Middle frontal gyrus (tissue), 1 donor: ENCODE results near the gene BCAR1.
"Not testable (repeated sequence)": the region's sequence is repeated elsewhere in the genome, so short reads cannot be mapped to it uniquely, and the experiment has no call there.

Source experiments
- DNase-seq: peaks from one replicate; pipeline ENCODE4 v3.0.0-alpha.2; 2015; ENCODE audit warnings: low spot score; ENCODE audit errors: extremely low spot score

Gene BCAR1

DNA sequence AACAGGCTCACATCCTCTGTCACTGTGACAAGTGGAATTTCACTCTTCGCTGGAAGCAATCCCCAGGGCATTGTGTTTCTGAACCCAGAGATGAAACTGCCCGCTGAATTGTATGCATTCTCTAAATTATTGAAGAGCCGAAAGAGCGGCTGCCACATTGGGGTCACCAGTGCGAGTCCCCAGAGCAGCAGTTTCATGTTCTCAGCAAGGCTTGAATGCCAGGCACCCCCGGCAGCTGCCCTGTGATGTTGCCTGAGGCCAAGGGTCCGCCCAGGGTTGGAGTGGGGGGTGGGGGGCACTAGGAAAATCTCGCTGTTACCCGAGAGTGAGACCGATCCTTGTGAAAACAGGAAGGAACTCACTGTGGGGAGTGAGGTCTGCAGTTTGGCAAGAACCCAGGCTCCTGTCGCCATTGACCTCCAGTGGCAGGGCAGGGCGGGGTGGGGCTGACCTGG is 20.7 kb upstream of the BCAR1 start:
- DNase-seq: no peak

DNA sequence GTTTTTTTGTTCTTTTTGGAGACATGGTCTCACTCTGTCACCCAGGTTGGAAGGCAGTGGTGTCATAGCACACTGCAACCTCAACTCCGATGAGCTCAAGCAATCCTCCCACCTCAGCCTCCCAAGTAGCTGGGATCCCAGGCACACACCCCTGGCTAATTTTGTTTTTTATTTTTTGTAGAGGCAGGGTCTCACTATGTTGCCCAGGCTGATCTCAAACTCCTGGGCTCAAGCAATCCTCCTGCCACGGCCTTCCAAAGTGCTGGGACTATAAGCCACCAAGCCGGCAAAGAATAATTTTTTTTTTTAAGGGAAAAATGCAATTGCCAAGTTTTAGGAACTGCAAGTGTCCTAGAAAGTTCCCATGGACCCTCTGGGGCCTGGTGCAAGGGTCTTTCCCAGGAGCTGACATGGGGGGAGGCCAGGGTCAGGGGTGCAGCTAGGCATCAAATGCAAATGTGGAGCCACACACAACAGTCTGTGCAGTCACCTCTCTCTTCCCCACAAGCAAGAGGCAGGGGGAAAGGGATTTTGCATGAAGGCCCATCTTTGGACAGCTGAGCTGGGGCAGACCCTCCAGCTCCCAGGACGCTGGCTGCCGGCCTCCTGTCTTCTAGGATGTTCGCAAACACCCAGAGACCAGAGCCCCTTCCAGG is 20.1 kb upstream of the BCAR1 start:
- DNase-seq: no peak

DNA sequence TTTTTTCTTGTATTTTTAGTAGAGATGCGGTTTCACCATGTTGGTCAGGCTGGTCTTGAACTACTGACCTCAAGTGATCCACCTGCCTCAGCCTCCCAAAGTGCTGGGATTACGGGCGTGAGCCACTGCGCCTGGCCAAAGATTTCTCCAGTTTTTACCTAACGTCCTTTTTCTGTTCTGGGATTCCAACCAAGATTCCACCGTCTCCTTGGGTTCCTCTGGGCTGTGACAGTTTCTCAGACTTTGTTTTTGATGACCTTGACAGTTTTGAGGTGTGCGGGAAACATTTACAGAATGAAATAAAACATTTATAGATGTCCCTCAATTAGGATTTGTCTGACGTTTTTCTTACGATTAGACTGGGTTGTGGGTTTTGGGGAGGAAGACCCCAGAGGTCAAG is 17.9 kb upstream of the BCAR1 start:
- not testable (repeated sequence) for DNase-seq

DNA sequence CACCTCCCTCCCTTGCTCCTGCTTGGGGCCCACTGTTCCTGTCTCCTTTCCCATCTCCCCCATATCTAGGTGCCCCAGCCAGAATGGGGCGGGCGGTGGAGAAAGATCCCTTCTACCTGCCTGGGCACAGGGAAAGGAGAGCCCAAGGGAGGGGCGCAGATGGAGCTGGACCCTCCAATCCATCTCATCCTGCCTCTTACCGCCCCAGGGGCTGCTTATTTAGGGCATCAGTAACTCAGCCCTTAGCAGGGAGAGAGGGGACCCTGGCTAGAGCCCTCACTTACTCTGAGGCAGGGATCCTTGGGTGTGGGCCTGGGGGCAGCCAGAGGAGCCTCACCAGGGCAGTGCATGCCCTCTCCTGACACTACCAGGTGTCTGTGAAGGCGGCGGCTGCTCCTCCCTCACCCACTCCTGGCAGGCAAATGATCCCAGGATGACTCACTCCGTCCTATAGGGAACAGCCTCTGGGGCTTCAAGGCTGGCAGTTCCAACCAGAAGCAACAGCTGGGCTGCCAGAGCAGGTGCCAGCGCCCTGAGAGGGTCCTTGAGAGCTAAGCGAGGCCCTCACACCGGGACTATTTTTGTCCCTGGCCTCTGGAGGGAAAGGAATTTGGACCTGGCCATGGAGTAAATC is 16.3 kb upstream of the BCAR1 start:
- no peak for DNase-seq

DNA sequence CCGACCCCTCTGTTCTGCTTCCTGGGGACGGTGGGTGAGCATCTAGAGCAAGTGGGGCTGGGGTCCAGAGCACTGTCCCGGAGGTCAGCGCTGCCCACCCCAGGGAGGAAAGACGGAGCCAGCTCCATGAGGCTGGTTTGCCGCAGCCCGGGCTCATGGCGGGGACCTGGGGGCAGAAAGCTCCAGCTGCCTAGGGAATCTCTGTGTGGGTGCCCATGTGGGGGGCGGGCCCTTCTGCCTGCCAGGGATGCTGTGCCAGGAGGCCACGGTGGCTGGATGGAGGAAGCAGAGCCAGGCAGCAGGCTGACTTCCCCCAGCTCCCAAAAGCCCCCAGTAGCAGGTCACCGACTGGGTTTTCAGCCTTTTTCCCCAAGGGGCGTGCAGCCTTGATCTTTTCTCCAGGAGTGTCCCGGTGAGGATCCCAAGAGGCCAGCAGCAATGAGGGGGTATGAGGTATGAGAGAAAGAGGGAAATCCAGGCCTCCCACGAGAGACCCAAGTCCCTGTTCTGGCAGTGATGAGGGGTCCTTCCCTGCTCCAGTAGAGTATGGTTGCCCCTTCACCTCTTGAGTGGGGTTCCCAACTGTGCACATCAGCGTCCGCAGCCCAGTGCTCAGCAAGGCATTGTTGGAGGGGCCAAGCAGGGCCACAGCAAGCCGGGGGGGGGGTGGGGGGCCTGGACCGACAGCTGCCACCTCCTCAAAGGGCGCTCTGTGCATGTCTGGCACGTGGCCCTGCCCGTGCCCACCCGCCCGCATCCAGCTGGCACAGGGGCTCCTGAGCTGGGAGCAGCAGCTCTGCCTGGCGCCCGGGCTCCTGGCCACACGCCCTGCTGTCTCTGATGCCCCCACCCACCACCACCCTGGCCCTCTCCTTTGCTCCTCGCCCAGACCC is 15.6 kb upstream of the BCAR1 start:
- no peak for DNase-seq

DNA sequence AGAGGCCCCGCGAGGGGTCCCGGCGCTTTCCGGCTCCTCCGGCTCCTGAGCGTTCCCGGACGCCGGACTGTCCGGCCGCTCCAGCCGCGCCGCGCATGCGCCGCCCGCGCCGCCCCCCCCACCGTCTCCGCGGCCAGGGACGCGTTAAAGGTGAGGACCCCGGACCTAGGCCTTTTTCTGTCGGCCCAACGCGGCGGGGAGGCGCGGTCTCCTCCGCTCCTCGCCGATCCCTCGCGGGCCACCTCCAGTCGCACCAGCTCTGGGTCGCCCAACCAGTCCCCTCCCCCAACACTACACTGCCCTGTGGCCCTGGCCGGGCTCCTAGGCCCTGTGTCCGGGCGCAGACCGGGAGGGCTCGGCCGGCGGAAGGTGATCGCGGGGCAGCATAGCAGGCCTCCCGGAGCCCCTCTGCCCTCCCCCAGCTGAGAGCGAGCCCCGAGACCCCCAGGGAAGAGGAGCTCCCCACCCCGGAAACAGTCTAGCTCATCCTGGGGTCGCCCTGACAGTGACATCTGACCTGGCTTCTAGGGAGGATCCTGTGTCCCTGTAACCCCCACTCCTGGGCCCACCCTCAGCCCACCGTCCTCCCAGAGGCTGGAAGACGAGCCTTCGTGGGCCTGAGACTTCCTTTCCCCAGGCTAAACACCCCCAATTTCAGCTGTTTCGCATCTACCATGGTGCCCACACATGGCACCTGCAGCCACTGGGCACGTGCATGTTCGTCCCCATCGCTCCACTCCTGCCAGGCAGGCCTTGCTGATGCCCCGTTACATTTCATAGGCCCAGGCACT is 14.7 kb upstream of the BCAR1 start:
- DNase-seq: no peak

DNA sequence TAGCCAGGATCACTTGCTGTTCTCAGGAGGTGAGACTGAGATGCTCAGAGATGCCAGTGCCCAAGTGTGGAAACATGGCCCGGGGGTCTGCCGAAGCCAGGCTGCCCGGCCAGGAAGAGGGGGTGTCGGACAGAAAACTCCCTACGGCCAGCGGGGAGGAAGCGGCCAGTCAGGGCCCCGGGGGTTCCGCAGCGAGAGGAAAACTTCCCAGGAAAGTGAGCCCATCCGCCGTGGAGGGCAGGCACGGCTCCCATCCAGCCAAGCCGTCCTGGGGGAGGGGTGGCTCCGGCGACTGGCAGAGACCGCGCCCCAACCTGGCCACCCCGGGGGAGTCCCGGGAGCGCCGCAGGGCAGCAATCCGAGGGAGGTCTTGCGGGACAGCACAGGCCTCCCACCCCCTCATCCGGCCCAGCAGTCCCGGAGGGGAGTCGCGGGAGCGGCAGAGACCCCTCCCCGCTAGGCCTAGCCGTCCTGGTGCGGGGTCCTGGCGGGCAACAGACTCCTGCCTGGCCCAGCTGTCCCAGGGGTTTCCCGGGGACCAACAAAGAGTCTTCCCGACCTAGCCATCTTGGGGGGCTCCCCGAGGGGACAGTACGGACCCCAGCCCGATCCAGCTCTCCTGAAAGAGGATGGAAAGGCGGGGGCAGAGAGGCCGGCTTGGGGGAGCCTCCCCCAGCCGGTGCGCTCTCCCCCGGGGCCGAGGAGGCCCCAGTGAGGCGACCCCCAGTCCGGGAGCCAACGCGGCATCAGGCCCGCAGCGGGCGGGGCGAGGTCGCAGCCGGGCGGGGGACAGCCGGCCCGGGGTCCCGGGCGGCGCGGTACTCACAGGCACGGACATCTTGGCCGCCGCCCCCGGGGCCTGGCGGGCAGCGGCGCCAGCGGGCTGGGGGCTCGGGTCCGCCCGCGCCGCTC is 13.8 kb upstream of the BCAR1 start:
- no peak for DNase-seq

DNA sequence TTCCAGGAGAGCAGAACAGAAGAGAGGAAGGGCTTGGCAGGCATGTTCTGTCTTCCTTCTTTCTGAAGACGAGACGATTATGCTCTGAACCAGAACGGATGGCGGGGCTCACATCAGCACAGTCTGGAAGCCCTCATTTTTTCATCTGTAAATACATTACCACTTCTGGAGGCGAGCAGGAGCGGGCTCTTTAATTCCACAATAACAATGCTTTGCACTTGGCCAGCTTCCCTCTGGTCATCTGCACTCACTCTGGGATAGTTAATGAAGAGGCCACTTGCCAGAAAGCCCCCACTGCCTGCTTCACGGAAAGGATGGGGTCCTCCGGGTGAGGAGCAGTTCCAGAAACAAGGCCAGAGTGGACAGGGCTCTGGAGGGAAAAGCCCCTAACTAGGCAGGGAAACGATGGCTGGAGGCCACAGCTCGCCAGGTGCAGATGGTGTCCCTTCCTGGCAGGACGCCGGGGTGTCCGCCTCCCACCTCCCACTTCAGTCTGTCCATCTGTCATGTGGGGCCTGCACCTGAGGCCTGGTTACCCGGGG is 13.1 kb upstream of the BCAR1 start:
- DNase-seq: no peak

DNA sequence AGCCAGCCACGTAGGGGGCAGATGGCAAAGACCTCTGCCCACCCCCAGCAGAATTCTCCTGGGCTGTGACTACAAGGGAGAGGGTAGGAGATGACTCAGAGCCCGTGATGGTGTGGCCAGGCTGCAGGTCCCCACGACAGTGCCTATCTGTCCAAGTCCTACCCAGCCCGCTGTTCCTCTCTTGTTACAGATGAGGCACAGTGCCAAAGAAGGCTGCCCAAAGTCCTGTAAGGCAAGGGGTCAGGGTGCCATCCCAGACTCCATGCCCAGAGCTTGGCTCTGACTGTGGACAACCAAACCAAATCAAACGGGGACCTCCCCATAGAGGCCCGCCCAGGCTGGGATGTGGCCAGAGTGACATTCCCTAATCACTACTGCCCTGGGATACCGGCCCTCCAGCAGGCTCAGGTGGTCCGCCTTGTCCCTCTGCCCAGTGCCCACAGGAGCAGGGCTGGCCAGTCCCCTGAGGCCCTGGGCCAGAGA is 12.6 kb upstream of the BCAR1 start:
- no peak for DNase-seq

DNA sequence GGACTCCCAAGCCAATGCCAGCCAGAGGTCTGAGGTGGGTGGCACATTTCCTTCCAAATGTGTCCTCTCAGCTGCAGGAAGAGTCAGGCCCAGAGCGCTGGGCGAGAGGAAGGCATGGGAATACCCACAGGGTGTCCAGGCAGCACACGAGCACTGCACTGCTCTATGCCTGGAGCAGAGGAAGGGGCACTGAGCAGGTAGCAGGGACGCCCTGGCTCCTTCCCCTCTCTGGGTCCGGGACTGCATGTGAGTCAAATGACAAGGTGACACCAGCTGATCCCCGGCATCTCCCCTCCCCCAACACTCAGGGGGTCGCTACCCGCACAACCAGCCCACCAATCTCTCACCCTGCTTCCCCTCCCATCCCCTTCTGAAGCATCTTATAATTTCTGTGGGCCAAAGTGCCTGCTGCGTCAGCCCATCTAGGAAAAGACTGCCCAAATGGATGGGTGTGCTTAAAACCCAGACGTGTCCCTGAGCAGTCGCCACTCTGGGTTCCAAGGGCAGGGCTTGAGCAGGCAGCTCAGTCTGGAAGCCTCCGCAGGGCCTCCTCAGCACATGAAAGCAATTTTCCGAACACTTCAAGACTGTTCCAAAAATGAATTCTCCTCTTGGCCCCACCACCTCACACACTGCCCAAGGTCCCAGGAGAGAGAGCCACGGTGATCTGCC is 12.0 kb upstream of the BCAR1 start:
- no peak for DNase-seq

DNA sequence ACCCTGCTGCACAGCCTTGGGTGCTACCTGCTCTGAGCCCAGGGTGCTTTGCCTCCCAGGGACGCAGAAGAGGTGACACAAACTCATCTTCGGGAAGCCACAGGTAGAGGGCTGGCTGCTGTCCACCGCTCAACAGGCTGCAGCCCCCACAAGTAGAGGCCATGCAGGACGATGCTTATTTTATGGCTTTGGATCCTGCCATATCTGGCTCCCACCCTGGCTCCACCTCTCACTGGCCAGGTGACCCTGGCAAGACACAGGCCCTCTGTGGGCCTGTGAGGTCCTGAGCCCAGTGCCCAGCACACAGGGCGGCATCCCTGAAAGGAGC is 11.3 kb upstream of the BCAR1 start:
- no peak for DNase-seq

DNA sequence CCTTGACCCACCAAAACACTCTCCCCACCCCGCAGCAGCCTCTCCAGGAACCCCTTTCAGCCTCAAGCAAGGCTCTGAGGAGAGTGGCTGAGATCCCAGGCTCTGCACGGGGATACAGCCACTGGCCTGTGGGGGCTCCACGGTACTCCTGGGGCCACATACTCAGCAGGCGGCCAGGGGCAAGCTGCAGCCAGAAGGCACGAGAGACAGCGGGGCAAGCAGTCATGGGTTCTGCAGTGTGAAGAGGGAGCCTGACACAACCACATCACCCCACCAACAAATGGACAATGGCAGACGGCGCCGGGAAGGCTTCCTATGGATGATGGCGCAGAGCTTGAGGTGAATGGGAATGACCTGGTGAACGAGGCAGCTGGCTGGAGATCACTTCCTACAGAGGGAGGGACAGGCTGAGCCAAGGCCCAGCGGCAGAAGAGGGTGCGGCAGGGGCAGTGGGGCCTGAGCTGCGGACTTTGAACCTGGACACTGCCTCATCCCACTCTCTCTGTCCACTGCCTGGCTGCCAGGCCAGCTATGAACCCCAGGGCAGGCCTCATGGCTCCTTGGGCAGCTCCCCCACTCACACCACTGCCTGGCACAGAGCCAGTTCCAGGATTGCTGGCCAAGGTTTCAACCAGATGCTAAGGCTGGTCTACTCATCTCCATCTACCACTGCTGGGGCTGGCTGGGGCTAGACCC is 10.8 kb upstream of the BCAR1 start:
- no peak for DNase-seq

DNA sequence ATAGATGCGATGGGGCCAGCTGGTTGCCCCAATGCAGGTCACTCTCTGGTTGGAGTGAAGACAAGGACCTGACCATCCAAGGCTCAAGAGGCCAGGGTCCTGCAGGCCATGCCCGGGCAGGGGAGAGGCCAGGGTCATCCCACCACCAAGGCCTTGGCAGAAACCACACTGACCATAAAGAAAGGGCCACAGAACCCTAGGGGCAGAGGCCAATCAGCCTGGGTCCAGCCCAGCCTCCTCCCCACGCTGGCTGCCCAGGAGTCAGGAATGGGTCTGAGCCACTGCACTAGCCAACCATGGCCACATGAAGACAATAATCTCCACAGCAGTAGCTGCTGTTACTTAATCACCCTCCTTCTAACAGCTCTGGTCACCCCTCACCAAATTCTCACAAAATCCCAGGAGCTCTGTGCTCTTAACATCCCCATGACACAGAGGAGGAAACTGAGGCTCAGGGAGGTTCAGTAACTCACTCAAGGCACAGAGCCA is 10.2 kb upstream of the BCAR1 start:
- no peak for DNase-seq

DNA sequence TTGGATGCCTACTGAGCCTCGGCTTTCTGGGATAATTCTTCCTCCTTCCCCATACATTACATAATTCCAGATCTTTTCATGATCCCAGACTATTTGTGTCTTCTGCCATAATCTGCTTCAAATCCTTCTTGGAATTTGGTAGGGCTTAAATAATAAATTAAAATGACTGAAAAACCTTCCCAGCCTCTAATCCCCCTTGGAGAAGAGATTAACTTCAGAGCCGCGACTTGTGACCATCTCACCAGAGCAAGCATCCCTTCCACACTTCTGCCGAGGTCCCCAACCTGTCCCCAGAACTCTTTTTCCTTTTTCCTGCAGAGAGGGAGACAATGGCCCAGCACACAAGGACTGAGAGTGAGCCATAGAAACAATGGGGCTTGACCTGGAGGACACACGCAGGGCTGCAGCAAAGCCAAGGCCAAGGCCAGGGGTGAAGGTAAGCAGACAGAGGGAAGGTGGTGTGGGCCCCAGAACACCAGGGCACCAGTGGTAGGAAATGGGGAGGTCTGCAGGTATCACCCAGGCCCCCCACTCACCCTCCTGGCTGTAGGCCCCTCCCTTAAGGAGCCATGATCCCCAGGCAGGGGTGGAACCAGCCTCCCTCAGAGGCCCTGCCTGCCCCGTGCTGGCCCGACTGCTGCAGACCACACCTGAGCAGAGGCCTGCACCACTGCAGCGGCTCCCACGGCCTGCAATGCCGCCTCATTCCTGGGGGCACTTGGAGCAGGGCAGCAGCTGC is 9.6 kb upstream of the BCAR1 start:
- DNase-seq: no peak

DNA sequence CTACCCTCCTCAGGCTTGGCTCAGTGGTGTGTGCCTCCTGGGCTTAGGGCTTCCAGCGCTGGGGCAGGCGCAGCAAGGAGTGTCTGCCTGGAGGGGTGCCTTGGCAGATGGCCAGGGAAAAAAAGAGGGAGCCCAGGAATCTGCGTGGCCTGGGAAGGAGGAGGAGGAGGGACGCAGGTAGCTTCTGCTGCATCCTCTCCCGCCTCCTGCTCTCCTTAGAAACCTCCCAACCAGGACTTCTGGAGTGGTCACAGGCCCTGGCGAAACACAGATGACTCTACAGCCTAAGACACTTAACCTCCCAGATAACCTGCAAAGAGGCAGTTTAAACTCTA is 7.3 kb upstream of the BCAR1 start:
- DNase-seq: no peak

DNA sequence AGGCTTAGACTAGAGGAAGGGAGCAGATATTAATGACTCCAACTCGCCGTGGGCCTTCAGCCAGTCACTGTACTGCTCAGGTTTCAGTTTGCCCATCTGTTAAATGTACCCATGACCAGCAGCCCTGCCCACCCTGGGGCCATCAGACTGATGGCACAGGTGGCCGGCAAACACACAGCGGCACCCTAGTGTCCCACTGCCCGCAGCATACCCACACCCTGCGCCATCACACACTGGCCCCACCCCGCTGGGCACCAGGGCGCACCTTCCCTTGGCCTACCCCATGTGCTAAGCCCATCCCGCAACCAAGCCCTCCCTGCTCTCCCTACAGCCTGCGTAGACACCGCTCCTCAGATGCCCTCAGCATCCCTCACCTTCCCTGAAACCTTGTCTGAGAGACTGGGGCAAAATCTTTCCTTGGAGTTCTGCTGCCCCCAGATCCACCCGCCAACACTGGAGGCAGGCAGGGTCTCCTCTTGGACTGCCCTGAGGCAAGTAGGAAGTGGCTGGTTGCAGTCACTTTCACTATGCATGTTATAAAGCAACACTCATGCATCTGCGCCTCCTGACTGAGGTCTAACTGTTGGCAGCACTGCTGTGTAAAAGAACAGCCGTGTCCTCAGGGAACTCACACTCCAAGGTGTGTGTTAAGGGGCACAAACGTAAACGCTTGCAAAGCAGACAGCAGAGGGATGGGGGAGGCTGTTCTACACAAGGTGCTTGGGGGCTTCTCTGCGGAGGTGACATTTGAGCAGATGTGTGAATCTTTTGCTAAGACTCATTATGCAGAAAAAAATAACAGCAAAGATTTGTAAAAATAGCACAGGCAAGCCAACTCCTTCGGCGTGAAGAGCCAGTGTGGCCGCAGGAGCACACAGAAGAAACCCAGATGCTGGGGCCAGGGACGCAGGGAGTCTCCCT is 6.7 kb upstream of the BCAR1 start:
- DNase-seq: no peak

DNA sequence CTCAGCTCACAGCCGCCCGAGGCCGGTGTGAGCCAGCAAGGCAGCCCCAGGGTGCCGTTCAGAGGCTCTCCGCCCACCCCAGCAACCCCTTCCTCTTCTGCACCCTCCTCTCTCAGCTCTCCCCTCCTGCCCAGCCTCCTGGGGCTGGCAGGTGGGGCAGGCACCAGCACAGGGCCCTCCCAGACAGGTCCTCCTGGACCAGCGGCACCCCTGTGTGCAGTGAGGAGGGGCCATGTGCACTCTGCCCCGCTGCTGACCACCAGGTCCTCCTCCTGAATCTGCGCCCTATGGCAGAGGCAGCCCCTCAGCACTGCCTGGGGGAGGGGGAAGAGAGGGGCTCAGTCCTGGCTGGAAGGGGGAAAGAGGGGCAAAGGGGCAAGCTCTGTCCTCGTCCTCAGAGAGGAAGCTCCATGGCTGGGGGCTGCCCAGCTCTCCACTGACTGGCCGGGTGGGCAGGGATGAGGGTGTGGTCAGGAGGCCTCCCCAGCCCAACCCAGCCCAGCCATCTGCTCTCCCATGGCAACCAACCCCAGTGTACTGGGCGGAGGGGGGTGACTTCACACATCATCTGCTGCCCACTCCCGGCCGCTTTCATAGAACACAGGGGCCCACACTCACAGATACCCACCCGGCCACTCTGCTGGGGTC is 5.4 kb upstream of the BCAR1 start:
- DNase-seq: no peak
